HEK293 (cell line): Measurements from ENCODE around the gene ACTN3.
"Not testable (repeated sequence)": the region's sequence is repeated elsewhere in the genome, so short reads cannot be mapped to it uniquely, and the experiment has no call there.

Experiments used
- CTCF ChIA-PET: fragments of 350-600 bp; formaldehyde crosslinking; extraction: SDS; loops from one replicate; lab custom pipeline; 2021; ENCODE audit warnings: antibody characterized with exemption; lab: Yijun Ruan, JAX
- POLR2A ChIA-PET: fragments of 300-600 bp; formaldehyde crosslinking; extraction: SDS; loops from one replicate; lab custom pipeline; 2020; ENCODE audit warnings: antibody characterized with exemption, inconsistent platforms; lab: Yijun Ruan, JAX
- H3K27ac ChIP-seq: fragments of 200-500 bp; sonication (Bioruptor generic); 2 replicates; pipeline ENCODE4 v1.5.1; 2014; ENCODE audit warnings: low read depth, low read length, control low read depth, inconsistent platforms; ENCODE audit errors: extremely low read depth
- H3K36me3 ChIP-seq, 2 experiments: fragments of 200-500 bp in 1 of 2; sonication (Bioruptor generic) in 1 of 2; 1 replicate in 1 of 2; 2 replicates in 1 of 2; pipeline ENCODE4 v1.5.1; 2014 to 2017; ENCODE audit warnings: inconsistent platforms in 2 of 2, low read length in 2 of 2; ENCODE audit not compliant: control insufficient read depth in 2 of 2, insufficient read depth in 1 of 2
- H3K4me1 ChIP-seq: fragments of 200-500 bp; sonication (Bioruptor generic); 2 replicates; pipeline ENCODE4 v1.5.1; 2014; ENCODE audit warnings: mild to moderate bottlenecking, low read length, inconsistent platforms; ENCODE audit not compliant: control insufficient read depth, insufficient read depth
- H3K4me3 ChIP-seq: 2 replicates; pipeline ENCODE4 v1.5.1; 2011; ENCODE audit warnings: low read depth, mild to moderate bottlenecking, control low read depth, low read length, moderate library complexity
- H3K9me3 ChIP-seq: fragments of 200-500 bp; sonication (Bioruptor generic); 2 replicates; pipeline ENCODE4 v1.5.1; 2014; ENCODE audit warnings: low read depth, low read length, inconsistent platforms; ENCODE audit not compliant: control insufficient read depth, insufficient read depth
- EGR2 ChIP-seq: fragments of 450-650 bp; formaldehyde crosslinking; IDR thresholded peaks from 2 replicates; pipeline ENCODE4 v1.5.1; 2016; ENCODE audit warnings: low read depth, missing biosample characterization, missing genetic modification characterization
- GFI1B ChIP-seq: fragments of 450-650 bp; formaldehyde crosslinking; IDR thresholded peaks from 2 replicates; pipeline ENCODE4 v1.5.1; 2016; ENCODE audit warnings: missing biosample characterization, missing genetic modification characterization
- SALL2 ChIP-seq: fragments of 450-650 bp; formaldehyde crosslinking; IDR thresholded peaks from 2 replicates; pipeline ENCODE4 v1.5.0; 2017; ENCODE audit warnings: missing biosample characterization, mild to moderate bottlenecking, missing genetic modification characterization, borderline replicate concordance
- SETDB1 ChIP-seq: IDR thresholded peaks from one replicate; pipeline ENCODE4 v1.6.1; 2017; ENCODE audit warnings: mild to moderate bottlenecking, low read length, moderate library complexity, mixed read lengths; ENCODE audit not compliant: insufficient read length
- SP7 ChIP-seq: fragments of 450-650 bp; formaldehyde crosslinking; IDR thresholded peaks from 2 replicates; pipeline ENCODE4 v1.5.1; 2016; ENCODE audit warnings: missing biosample characterization, missing genetic modification characterization
- ZFHX2 ChIP-seq: fragments of 450-650 bp; formaldehyde crosslinking; conservative IDR thresholded peaks from 2 replicates; pipeline ENCODE4 v1.5.1; 2016; ENCODE audit warnings: missing biosample characterization, missing genetic modification characterization
- ZIC2 ChIP-seq: fragments of 450-650 bp; formaldehyde crosslinking; IDR thresholded peaks from 2 replicates; pipeline ENCODE4 v1.5.1; 2016; ENCODE audit warnings: missing biosample characterization, missing genetic modification characterization
- ZNF140 ChIP-seq: fragments of 450-650 bp; formaldehyde crosslinking; IDR thresholded peaks from 2 replicates; pipeline ENCODE4 v1.5.1; 2016; ENCODE audit warnings: missing biosample characterization, missing genetic modification characterization
- ZNF544 ChIP-seq: fragments of 450-650 bp; formaldehyde crosslinking; IDR thresholded peaks from 2 replicates; pipeline ENCODE4 v1.5.0; 2017; ENCODE audit warnings: missing biosample characterization, missing genetic modification characterization
- ZNF624 ChIP-seq: fragments of 450-650 bp; formaldehyde crosslinking; IDR thresholded peaks from 2 replicates; pipeline ENCODE4 v1.5.1; 2017; ENCODE audit warnings: missing biosample characterization, missing genetic modification characterization
- TF ChIP-seq, protein P1 (sequence below): fragments of 450-650 bp; formaldehyde crosslinking; IDR thresholded peaks from 2 replicates; pipeline ENCODE4 v1.5.1; 2016; ENCODE audit warnings: missing biosample characterization, missing genetic modification characterization
- TF ChIP-seq, protein P2 (sequence below): fragments of 450-650 bp; formaldehyde crosslinking; IDR thresholded peaks from 2 replicates; pipeline ENCODE4 v1.5.1; 2017; ENCODE audit warnings: missing biosample characterization, missing genetic modification characterization
- TF ChIP-seq, protein P3 (sequence below): fragments of 450-650 bp; IDR thresholded peaks from 2 replicates; pipeline ENCODE4 v1.5.1; 2018; ENCODE audit warnings: missing biosample characterization, mild to moderate bottlenecking, missing genetic modification characterization
- TF ChIP-seq, protein P4 (sequence below): fragments of 450-650 bp; formaldehyde crosslinking; IDR thresholded peaks from 2 replicates; pipeline ENCODE4 v1.5.1; 2017; ENCODE audit warnings: missing biosample characterization, missing genetic modification characterization

ACTN3 gene

DNA sequence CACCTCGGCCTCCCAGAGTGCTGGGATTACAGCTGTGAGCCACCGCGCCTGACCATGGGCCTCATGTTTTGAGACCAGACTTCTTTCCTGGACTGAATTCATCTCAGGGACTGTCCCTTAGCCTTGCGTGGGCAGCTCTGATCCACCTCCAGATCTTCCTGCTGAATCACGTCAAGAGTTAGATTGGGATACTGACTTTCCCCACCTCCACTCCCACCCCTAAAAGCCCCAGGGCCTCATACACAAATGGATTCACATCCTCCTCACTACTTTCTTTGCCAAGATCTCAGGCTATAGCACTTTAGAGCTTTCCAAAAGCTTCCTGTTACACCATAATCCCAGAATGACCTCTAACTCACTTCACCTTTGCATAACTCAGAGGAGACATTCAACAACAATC is 34.1 kb downstream of the ACTN3 start:
- no peaks in the 10 kb centered on the region for H3K36me3 ChIP-seq
- no peaks in the 10 kb centered on the region for H3K4me1 ChIP-seq
- H3K27ac ChIP-seq: no peak overlapping the region
- ChIA-PET CTCF (interaction anchor here (1.0 to 6.0 kb wide), 3 partner anchors 10 to 99 kb away, joined by 4 to 81 read pairs (median 49); partner anchors contain the start of genes CCDC87, CCS, RBM4 and RBM4B), POLR2A (interaction anchor here (0.9 kb wide), 1 partner anchor 98 kb away, joined by 3 read pairs; no protein-coding TSS in a partner anchor)
- peak; percentile 86 for TF ChIP-seq ZFHX2 (tag by site-specific recombination)
- TF ChIP-seq EGR2 (tag by site-specific recombination): peak; percentile 87
- TF ChIP-seq GFI1B (tag by site-specific recombination): no peak
- TF ChIP-seq ZNF544: no peak
- no peaks in the 10 kb centered on the region for H3K9me3 ChIP-seq
- H3K4me3 ChIP-seq: no peak overlapping the region

DNA sequence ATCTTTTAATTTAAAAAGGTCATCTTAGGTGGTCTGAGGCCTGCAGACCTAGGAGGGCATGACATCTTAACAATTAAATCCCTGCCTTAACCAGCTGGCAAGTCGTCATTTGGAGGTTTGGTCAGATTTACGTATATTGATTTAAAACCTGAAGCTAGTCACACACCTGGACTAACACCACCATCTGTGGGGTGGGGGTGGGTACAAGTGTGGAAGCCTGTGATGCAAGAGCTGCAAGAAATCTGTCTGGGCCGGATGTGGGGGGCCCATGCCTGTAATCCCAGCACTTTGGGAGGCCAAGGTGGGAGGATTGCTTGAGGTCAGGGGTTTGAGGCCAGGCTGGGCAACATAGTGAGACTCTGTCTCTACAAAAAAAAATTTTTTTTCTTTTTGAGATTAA is 34.6 kb downstream of the ACTN3 start:
- H3K27ac ChIP-seq: no peak overlapping the region
- no peaks in the 10 kb centered on the region for H3K9me3 ChIP-seq
- ChIA-PET CTCF (interaction anchor here (1.0 to 6.0 kb wide), 3 partner anchors 10 to 98 kb away, joined by 4 to 81 read pairs (median 49); partner anchors contain the start of genes CCDC87, CCS, RBM4 and RBM4B), POLR2A (interaction anchor here (0.7 to 0.9 kb wide), 2 partner anchors 66 to 97 kb away, joined by 3 read pairs; no protein-coding TSS in a partner anchor)
- no peak overlapping the region for H3K4me3 ChIP-seq
- H3K4me1 ChIP-seq: no peaks in the 10 kb centered on the region
- H3K36me3 ChIP-seq: no peaks in the 10 kb centered on the region
- TF ChIP-seq ZNF140 (tag by site-specific recombination) (no peak), ZNF624 (tag by site-specific recombination) (no peak), SP7 (no peak), ZIC2 (tag by site-specific recombination) (no peak), SALL2 (no peak)
- TF ChIP-seq, protein P1, sequence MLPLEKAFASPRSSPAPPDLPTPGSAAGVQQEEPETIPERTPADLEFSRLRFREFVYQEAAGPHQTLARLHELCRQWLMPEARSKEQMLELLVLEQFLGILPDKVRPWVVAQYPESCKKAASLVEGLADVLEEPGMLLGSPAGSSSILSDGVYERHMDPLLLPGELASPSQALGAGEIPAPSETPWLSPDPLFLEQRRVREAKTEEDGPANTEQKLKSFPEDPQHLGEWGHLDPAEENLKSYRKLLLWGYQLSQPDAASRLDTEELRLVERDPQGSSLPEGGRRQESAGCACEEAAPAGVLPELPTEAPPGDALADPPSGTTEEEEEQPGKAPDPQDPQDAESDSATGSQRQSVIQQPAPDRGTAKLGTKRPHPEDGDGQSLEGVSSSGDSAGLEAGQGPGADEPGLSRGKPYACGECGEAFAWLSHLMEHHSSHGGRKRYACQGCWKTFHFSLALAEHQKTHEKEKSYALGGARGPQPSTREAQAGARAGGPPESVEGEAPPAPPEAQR (tag by site-specific recombination): no peak
- TF ChIP-seq, protein P2, sequence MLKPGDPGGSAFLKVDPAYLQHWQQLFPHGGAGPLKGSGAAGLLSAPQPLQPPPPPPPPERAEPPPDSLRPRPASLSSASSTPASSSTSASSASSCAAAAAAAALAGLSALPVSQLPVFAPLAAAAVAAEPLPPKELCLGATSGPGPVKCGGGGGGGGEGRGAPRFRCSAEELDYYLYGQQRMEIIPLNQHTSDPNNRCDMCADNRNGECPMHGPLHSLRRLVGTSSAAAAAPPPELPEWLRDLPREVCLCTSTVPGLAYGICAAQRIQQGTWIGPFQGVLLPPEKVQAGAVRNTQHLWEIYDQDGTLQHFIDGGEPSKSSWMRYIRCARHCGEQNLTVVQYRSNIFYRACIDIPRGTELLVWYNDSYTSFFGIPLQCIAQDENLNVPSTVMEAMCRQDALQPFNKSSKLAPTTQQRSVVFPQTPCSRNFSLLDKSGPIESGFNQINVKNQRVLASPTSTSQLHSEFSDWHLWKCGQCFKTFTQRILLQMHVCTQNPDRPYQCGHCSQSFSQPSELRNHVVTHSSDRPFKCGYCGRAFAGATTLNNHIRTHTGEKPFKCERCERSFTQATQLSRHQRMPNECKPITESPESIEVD (tag by site-specific recombination): no peak
- TF ChIP-seq, protein P3, sequence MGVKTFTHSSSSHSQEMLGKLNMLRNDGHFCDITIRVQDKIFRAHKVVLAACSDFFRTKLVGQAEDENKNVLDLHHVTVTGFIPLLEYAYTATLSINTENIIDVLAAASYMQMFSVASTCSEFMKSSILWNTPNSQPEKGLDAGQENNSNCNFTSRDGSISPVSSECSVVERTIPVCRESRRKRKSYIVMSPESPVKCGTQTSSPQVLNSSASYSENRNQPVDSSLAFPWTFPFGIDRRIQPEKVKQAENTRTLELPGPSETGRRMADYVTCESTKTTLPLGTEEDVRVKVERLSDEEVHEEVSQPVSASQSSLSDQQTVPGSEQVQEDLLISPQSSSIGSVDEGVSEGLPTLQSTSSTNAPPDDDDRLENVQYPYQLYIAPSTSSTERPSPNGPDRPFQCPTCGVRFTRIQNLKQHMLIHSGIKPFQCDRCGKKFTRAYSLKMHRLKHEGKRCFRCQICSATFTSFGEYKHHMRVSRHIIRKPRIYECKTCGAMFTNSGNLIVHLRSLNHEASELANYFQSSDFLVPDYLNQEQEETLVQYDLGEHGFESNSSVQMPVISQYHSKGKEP (tag by site-specific recombination): no peak
- TF ChIP-seq, protein P4, sequence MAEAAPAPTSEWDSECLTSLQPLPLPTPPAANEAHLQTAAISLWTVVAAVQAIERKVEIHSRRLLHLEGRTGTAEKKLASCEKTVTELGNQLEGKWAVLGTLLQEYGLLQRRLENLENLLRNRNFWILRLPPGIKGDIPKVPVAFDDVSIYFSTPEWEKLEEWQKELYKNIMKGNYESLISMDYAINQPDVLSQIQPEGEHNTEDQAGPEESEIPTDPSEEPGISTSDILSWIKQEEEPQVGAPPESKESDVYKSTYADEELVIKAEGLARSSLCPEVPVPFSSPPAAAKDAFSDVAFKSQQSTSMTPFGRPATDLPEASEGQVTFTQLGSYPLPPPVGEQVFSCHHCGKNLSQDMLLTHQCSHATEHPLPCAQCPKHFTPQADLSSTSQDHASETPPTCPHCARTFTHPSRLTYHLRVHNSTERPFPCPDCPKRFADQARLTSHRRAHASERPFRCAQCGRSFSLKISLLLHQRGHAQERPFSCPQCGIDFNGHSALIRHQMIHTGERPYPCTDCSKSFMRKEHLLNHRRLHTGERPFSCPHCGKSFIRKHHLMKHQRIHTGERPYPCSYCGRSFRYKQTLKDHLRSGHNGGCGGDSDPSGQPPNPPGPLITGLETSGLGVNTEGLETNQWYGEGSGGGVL (tag by site-specific recombination): no peak

DNA sequence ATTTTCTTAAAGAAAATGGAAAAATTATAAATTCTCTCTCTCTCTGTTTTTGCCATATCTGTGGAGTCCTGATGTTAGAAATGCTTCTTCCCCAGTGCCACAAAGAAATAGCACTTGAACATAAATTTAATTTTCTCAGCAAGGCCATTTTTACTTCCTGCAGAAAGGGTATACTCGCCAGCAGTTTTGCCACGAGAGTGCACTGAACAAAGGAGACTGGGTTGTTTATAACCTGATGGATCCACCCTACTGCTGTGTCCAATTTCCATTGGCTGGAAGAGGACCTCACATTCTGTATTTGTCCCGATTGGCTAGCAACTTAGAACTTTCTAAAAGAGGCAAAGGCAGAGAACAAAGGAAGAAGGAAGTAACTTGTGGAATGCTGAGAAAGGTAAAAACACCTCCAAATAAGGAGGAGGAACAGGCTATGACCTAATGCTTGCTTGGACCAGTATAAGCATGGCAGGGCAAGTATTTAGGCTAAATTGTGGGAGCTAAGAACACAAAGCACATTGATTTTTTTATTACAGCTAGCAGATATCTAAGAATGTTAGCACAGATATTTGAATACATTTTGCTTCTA is 36.0 kb downstream of the ACTN3 start:
- CTCF ChIA-PET: not testable (repeated sequence)
- TF ChIP-seq SETDB1: peak; percentile 68
- TF ChIP-seq, all 188 proteins: peak for 1; not testable (repeated sequence) for 187
- H3K9me3 ChIP-seq, H3K27ac ChIP-seq, H3K4me1 ChIP-seq, H3K4me3 ChIP-seq, H3K36me3 ChIP-seq: not testable (repeated sequence)
- POLR2A ChIA-PET: interaction anchor here (0.8 kb wide), 1 partner anchor 95 kb away, joined by 8 read pairs; the partner anchor contains the start of gene RBM4B
